ENCODE data around the gene ZNF467. TPM values are rescaled to one million over a fixed set of nuclear protein-coding genes. Genes with fewer than 3 reads are reported as not detected.

ZNF467 gene
- total RNA-seq, 1 experiment from 2014 or later, result 18.1 TPM

DNA sequence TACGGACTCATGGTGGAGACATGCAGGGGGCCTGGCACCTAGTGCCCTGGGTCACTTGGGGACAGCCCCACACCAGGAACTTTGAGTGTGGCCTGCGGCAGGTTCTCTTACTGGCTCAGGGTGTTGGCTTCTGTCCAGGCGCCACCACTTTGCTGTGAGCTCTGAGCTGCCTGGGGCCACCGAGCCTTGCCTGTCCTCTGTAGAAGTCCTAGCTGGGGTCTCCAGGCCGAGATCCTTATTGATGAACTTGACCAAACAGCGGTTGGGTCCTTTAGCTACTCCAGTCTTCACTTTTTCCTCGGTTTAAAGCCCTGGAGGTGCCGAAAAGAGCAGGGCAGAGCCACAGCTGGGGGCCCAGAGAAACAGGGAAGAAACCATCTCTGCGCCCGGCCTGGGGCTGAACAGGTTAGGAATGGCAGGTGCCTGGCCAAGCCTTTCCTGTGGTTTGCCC lies 41.3 kb downstream of the ZNF467 start:
- ATAC-seq (no peak), DNase-seq (ENCODE audit: low read depth, low spot score) (no peak)
- CTCF ChIA-PET, result no interaction called here
- H3K27me3 ChIP-seq (ENCODE audit: control insufficient read depth, insufficient read depth, low read length), result no peaks in the 10 kb centered on the region
- H3K36me3 ChIP-seq (ENCODE audit: control insufficient read depth, insufficient read depth, low read length), result no peaks in the 10 kb centered on the region
- TF ChIP-seq, protein P1, sequence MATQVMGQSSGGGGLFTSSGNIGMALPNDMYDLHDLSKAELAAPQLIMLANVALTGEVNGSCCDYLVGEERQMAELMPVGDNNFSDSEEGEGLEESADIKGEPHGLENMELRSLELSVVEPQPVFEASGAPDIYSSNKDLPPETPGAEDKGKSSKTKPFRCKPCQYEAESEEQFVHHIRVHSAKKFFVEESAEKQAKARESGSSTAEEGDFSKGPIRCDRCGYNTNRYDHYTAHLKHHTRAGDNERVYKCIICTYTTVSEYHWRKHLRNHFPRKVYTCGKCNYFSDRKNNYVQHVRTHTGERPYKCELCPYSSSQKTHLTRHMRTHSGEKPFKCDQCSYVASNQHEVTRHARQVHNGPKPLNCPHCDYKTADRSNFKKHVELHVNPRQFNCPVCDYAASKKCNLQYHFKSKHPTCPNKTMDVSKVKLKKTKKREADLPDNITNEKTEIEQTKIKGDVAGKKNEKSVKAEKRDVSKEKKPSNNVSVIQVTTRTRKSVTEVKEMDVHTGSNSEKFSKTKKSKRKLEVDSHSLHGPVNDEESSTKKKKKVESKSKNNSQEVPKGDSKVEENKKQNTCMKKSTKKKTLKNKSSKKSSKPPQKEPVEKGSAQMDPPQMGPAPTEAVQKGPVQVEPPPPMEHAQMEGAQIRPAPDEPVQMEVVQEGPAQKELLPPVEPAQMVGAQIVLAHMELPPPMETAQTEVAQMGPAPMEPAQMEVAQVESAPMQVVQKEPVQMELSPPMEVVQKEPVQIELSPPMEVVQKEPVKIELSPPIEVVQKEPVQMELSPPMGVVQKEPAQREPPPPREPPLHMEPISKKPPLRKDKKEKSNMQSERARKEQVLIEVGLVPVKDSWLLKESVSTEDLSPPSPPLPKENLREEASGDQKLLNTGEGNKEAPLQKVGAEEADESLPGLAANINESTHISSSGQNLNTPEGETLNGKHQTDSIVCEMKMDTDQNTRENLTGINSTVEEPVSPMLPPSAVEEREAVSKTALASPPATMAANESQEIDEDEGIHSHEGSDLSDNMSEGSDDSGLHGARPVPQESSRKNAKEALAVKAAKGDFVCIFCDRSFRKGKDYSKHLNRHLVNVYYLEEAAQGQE (IDR thresholded peaks at IDR 0.05; ENCODE audit: insufficient read depth in 1 of 2, low read depth in 2 of 2, low read length in 1 of 2), result no peak
- TF ChIP-seq, protein P2, sequence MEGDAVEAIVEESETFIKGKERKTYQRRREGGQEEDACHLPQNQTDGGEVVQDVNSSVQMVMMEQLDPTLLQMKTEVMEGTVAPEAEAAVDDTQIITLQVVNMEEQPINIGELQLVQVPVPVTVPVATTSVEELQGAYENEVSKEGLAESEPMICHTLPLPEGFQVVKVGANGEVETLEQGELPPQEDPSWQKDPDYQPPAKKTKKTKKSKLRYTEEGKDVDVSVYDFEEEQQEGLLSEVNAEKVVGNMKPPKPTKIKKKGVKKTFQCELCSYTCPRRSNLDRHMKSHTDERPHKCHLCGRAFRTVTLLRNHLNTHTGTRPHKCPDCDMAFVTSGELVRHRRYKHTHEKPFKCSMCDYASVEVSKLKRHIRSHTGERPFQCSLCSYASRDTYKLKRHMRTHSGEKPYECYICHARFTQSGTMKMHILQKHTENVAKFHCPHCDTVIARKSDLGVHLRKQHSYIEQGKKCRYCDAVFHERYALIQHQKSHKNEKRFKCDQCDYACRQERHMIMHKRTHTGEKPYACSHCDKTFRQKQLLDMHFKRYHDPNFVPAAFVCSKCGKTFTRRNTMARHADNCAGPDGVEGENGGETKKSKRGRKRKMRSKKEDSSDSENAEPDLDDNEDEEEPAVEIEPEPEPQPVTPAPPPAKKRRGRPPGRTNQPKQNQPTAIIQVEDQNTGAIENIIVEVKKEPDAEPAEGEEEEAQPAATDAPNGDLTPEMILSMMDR (IDR thresholded peaks at IDR 0.05), result no peak
- TF ChIP-seq POLR2AphosphoS5 (IDR thresholded peaks at IDR 0.05; ENCODE audit: low read depth, low read length), result no peak
- no peak for TF ChIP-seq TCF7L2 (IDR thresholded peaks at IDR 0.05; ENCODE audit: low read depth, low read length)
- no peak for TF ChIP-seq SIN3A (IDR thresholded peaks at IDR 0.05; ENCODE audit: borderline replicate concordance, insufficient read depth, low read depth, low read length)
- POLR2A ChIA-PET, result no interaction called here
- H3K9me3 ChIP-seq (ENCODE audit: control insufficient read depth, insufficient read depth, low read depth, low read length), result no peaks in the 10 kb centered on the region
- in situ Hi-C loops (cut with HindIII; ENCODE audit: low pct_unique_long_range_greater_than_20kb, low sequenced_read_pairs), result no loop called here
- no peaks in the 10 kb centered on the region for H3K4me1 ChIP-seq (ENCODE audit: control insufficient read depth, insufficient read depth, low read length)
- BruUV-seq (replicated peaks), result no TSS peak
- H3K4me3 ChIP-seq (ENCODE audit: low read depth in 2 of 2, low read length in 2 of 2), result no peak overlapping the region
- no peak overlapping the region for H3K27ac ChIP-seq (ENCODE audit: low read length)
- intact Hi-C loops (cut with micrococcal nuclease; ENCODE audit: unreplicated experiment), result no loop called here

DNA sequence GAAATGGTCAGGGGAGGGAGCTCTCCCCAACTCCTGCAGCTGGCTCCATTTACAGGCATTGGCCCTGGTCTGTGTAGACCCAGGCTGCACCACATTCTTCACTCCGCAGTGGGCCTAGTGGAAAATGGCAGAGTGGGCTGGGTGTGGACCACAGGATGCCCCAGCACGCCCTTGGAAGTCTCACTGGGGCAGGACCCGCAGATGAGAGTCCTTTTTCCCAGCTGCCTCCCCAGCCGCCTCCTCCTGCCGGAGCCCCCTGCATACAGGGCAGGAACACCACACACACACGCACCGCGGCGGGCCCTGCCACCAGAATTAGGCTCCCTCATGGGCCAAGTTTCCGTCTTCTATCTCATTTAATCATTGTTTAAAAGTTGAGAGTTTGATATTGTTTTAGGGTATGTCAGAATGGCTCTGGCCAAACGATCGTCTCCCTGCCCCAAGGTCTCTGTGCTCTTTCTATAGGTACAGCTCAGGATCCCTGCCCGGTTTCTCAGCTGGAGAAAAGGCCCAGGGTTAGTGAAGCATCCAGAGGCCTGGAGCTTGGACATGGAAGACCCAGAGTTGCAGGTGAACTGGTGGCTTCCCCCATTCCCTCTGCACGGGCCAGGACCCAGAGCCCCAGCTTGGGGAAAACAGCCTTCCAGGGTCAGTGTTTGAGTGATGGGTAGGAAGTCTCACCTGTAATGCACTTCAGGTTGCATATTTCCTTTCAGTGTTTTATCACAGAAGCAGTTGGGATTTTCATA lies 42.0 kb downstream of the ZNF467 start:
- Histone ChIP-seq H3K27ac (ENCODE audit: low read length) (no peak overlapping the region), H3K4me1 (ENCODE audit: control insufficient read depth, insufficient read depth, low read length) (no peaks in the 10 kb centered on the region), H3K27me3 (ENCODE audit: control insufficient read depth, insufficient read depth, low read length) (no peaks in the 10 kb centered on the region), H3K4me3 (ENCODE audit: low read depth in 2 of 2, low read length in 2 of 2) (no peak overlapping the region), H3K36me3 (ENCODE audit: control insufficient read depth, insufficient read depth, low read length) (no peaks in the 10 kb centered on the region), H3K9me3 (ENCODE audit: control insufficient read depth, insufficient read depth, low read depth, low read length) (no peaks in the 10 kb centered on the region)
- no peak for TF ChIP-seq TCF7L2 (IDR thresholded peaks at IDR 0.05; ENCODE audit: low read depth, low read length)
- DNase-seq (ENCODE audit: low read depth, low spot score) (no peak), ATAC-seq (no peak)
- intact Hi-C loops (cut with micrococcal nuclease; ENCODE audit: unreplicated experiment), result no loop called here
- BruUV-seq (replicated peaks), result no TSS peak
- in situ Hi-C loops (cut with HindIII; ENCODE audit: low pct_unique_long_range_greater_than_20kb, low sequenced_read_pairs), result no loop called here
- POLR2A ChIA-PET, result no interaction called here
- CTCF ChIA-PET, result no interaction called here

All from Panc1 (cell line).